Thoracic aorta (tissue), 2 donors: ENCODE measurements around the gene ZNF716. TPM values are rescaled to one million over a fixed set of nuclear protein-coding genes. Genes with fewer than 3 reads are reported as not detected.
"Not testable (repeated sequence)": the region's sequence is repeated elsewhere in the genome, so short reads cannot be mapped to it uniquely, and the experiment has no call there.

ENCODE experiments used
- ATAC-seq: fragments of 150-250 bp; one replicate; pipeline ENCODE4 v1.8.0; 2017; ENCODE audit warnings: low read depth; ENCODE audit not compliant: insufficient number of reproducible peaks, low FRiP score
- DNase-seq: peaks from one replicate; pipeline ENCODE4 v3.0.0-alpha.2; 2020; ENCODE audit warnings: low spot score
- H3K27ac ChIP-seq, 2 donors: fragments of 200-600 bp; sonication (generic); 1 replicate in 1 of 2; 2 replicates in 1 of 2; pipeline ENCODE4 v1.5.1; 2016; ENCODE audit warnings: mild to moderate bottlenecking in 2 of 2, moderate library complexity in 2 of 2
- H3K27me3 ChIP-seq: fragments of 200-600 bp; sonication (generic); replicated peaks from 2 replicates; pipeline ENCODE4 v1.6.0; 2016; ENCODE audit warnings: mild to moderate bottlenecking; ENCODE audit not compliant: insufficient read depth
- H3K36me3 ChIP-seq: fragments of 200-600 bp; sonication (generic); one replicate; pipeline ENCODE4 v1.5.1; 2016
- H3K4me1 ChIP-seq, 2 donors: fragments of 200-600 bp; sonication (generic); 1 replicate in 1 of 2; 2 replicates in 1 of 2; pipeline versions ENCODE4 v1.5.1 to v1.6.0; 2016; ENCODE audit warnings: low read depth in 2 of 2, mild to moderate bottlenecking in 1 of 2; ENCODE audit not compliant: control insufficient read depth in 1 of 2
- H3K4me3 ChIP-seq: fragments of 200-600 bp; sonication (generic); 2 replicates; pipeline ENCODE4 v1.5.1; 2016; ENCODE audit warnings: mild to moderate bottlenecking
- H3K9me3 ChIP-seq: fragments of 200-600 bp; sonication (generic); 2 replicates; pipeline ENCODE4 v1.5.1; 2016
- total RNA-seq, 2 donors: library from RNA; depleted of rRNA; stranded (reverse); fragments of >200 nt; gene quantifications; one replicate each; pipeline versions ENCODE4 v1.1.0 to v1.2.3, GENCODE V29; 2016
- TF ChIP-seq, protein P1 (sequence below): fragments of 200-600 bp; sonication (generic); IDR thresholded peaks from one replicate; pipeline ENCODE4 v1.5.1; 2019; ENCODE audit warnings: antibody characterized with exemption

Gene ZNF716
- not detected for total RNA-seq

DNA sequence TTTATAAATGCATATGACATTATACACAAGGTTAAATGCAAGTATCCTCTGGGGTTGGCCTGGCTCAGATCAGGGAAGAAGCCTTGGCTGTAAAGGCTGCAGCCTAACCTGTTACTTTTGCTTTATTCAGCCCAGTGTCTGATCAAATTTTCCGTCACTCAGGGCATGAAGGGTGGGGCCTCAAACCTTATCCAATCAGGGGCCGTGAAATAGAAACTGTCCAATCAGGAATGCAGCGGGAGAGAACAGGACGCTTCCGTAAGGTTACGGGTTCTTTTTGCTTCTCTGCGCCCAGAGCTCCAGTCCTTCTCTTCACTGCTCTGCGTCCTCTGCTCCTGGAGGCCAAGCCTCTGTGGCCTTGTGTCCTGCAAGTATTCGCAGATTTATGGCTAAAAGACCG is at the start of gene ZNF716:
Gene ZNF716, plus strand, starts transcription at position 274 of the 400 bp plus-strand sequence. Its CDS starts 112 bp downstream, at position 386.
- no peak for DNase-seq
- H3K27me3 ChIP-seq = no peaks in the 10 kb centered on the region
- no peaks in the 10 kb centered on the region for H3K36me3 ChIP-seq
- no peak within 1 kb of the TSS for H3K4me3 ChIP-seq
- H3K27ac ChIP-seq = no peak within 1 kb of the TSS
- no peaks in the 10 kb centered on the region for H3K4me1 ChIP-seq
- TF ChIP-seq, protein P1, sequence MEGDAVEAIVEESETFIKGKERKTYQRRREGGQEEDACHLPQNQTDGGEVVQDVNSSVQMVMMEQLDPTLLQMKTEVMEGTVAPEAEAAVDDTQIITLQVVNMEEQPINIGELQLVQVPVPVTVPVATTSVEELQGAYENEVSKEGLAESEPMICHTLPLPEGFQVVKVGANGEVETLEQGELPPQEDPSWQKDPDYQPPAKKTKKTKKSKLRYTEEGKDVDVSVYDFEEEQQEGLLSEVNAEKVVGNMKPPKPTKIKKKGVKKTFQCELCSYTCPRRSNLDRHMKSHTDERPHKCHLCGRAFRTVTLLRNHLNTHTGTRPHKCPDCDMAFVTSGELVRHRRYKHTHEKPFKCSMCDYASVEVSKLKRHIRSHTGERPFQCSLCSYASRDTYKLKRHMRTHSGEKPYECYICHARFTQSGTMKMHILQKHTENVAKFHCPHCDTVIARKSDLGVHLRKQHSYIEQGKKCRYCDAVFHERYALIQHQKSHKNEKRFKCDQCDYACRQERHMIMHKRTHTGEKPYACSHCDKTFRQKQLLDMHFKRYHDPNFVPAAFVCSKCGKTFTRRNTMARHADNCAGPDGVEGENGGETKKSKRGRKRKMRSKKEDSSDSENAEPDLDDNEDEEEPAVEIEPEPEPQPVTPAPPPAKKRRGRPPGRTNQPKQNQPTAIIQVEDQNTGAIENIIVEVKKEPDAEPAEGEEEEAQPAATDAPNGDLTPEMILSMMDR = no peak
- H3K9me3 ChIP-seq = peaks cover 2% of the 10 kb centered on the region
- no peak for ATAC-seq

- ATAC-seq (no peak), DNase-seq (no peak)
- Histone ChIP-seq H3K27me3 (no peaks in the 10 kb centered on the region), H3K27ac (no peak overlapping the region), H3K4me1 (no peaks in the 10 kb centered on the region), H3K9me3 (no peaks in the 10 kb centered on the region), H3K36me3 (no peaks in the 10 kb centered on the region), H3K4me3 (no peak overlapping the region)
- TF ChIP-seq, protein P1 = no peak
These were observed 49.3 kb upstream of the ZNF716 start for GRCh38 chr7:57400531-57401155.

DNA sequence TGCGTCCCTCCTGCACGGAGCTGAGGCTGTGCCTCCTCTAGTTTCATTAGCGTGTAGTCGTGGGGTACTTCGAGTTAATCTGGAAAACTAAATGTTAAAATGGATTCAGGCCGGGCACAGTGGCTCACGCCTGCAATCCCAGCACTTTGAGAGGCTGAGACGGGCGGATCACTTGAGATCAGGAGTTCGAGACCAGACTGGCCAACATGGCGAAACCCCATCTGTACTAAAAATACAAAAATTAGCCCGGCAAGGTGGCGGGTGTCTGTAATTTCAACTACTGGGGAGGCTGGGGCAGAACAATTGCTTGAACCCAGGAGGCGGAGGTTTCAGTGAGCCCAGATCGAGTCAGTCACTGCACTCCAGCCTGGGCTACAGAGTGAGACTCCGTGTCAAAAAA is 46.9 kb upstream of the ZNF716 start:
- H3K4me3 ChIP-seq, H3K4me1 ChIP-seq, DNase-seq, H3K9me3 ChIP-seq, ATAC-seq, H3K36me3 ChIP-seq, H3K27me3 ChIP-seq, H3K27ac ChIP-seq: not testable (repeated sequence)

- ATAC-seq (no peak), DNase-seq (no peak)
- H3K9me3 ChIP-seq = no peaks in the 10 kb centered on the region
- no peaks in the 10 kb centered on the region for H3K36me3 ChIP-seq
- no peaks in the 10 kb centered on the region for H3K4me1 ChIP-seq
- TF ChIP-seq, protein P1 = no peak
- no peak overlapping the region for H3K27ac ChIP-seq
- H3K4me3 ChIP-seq = peak overlapping the region; percentile 4
- no peaks in the 10 kb centered on the region for H3K27me3 ChIP-seq
These were observed 46.2 kb upstream of the ZNF716 start for GRCh38 chr7:57403601-57404342.

DNA sequence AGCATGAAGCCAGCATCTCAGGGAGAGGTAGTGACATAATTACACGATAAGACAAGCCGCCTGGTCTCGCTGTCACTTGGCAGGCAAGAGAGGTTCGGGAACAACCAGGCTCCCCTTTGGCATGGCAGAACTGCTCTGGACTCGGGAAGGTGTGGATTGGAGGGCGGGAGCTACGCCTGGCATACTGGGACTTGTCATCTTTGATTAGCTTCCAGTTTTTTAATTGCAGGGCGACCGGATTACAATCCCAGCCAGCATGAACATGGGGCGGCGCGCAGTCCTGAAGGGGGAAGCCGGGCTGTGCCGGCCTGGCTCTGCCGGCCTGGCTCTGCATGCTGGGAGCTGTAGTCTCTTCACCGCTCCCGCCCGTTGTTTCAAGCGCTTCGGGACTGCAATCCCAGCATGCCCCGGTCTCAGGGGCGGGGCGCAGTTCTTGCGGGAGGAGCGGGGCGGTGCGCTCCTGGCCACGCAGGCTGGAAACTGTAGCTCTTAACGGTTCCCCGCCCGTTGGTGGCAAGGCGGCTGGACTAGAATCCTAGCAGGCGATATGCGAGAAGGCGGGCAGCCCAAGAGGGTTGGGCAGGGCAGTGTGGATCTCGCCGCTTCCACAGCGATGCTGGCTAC is 45.5 kb upstream of the ZNF716 start:
- no peak for DNase-seq
- Histone ChIP-seq H3K27ac (no peak overlapping the region), H3K4me1 (no peaks in the 10 kb centered on the region), H3K4me3 (peak overlapping the region; percentile 4), H3K27me3 (no peaks in the 10 kb centered on the region), H3K36me3 (no peaks in the 10 kb centered on the region), H3K9me3 (no peaks in the 10 kb centered on the region)
- TF ChIP-seq, protein P1 = no peak
- no peak for ATAC-seq
